ENCODE measurements around the gene OLFML1.

Gene OLFML1

GRCh38 chr11:7528514-7529049 is 43.3 kb downstream of the OLFML1 start:
- Histone ChIP-seq H3K27me3 (ENCODE audit: control insufficient read depth in 1 of 2, insufficient read depth in 2 of 2, low read length in 2 of 2) (no peaks in the 10 kb centered on the region), H3K9me3 (ENCODE audit: control insufficient read depth in 1 of 2, low read length in 2 of 2) (no peaks in the 10 kb centered on the region), H3K9ac (ENCODE audit: low read depth in 1 of 2, low read length in 2 of 2) (no peak overlapping the region), H3K36me3 (ENCODE audit: control insufficient read depth in 1 of 2, insufficient read depth in 2 of 2, low read length in 2 of 2) (no peaks in the 10 kb centered on the region), H3K4me3 (ENCODE audit: low read depth in 1 of 2, low read length in 2 of 2) (no peak overlapping the region), H3K27ac (ENCODE audit: low read depth, low read length) (no peak overlapping the region), H3K4me1 (ENCODE audit: control insufficient read depth in 1 of 2, insufficient read depth in 2 of 2, low read length in 2 of 2) (peaks cover 27 to 30% of the 10 kb centered on the region in 2 donors)

- Histone ChIP-seq H3K4me3 (ENCODE audit: low read depth in 1 of 2, low read length in 2 of 2) (no peak overlapping the region), H3K9ac (ENCODE audit: low read depth in 1 of 2, low read length in 2 of 2) (no peak overlapping the region), H3K4me1 (ENCODE audit: control insufficient read depth in 1 of 2, insufficient read depth in 2 of 2, low read length in 2 of 2) (peaks cover 19 to 24% of the 10 kb centered on the region in 2 donors), H3K27me3 (ENCODE audit: control insufficient read depth in 1 of 2, insufficient read depth in 2 of 2, low read length in 2 of 2) (no peaks in the 10 kb centered on the region), H3K36me3 (ENCODE audit: control insufficient read depth in 1 of 2, insufficient read depth in 2 of 2, low read length in 2 of 2) (no peaks in the 10 kb centered on the region), H3K9me3 (ENCODE audit: control insufficient read depth in 1 of 2, low read length in 2 of 2) (no peaks in the 10 kb centered on the region), H3K27ac (ENCODE audit: low read depth, low read length) (no peak overlapping the region)
Observed at GRCh38 chr11:7530013-7530640, 44.8 kb downstream of the OLFML1 start.

- no peaks in the 10 kb centered on the region for H3K27me3 ChIP-seq (ENCODE audit: control insufficient read depth in 1 of 2, insufficient read depth in 2 of 2, low read length in 2 of 2)
- H3K9me3 ChIP-seq (ENCODE audit: control insufficient read depth in 1 of 2, low read length in 2 of 2) = no peaks in the 10 kb centered on the region
- H3K4me3 ChIP-seq (ENCODE audit: low read depth in 1 of 2, low read length in 2 of 2) = no peak overlapping the region
- no peak overlapping the region for H3K9ac ChIP-seq (ENCODE audit: low read depth in 1 of 2, low read length in 2 of 2)
- H3K36me3 ChIP-seq (ENCODE audit: control insufficient read depth in 1 of 2, insufficient read depth in 2 of 2, low read length in 2 of 2) = no peaks in the 10 kb centered on the region
- H3K4me1 ChIP-seq (ENCODE audit: control insufficient read depth in 1 of 2, insufficient read depth in 2 of 2, low read length in 2 of 2) = peaks cover 18 to 28% of the 10 kb centered on the region in 2 donors
- no peak overlapping the region for H3K27ac ChIP-seq (ENCODE audit: low read depth, low read length)
Observed at GRCh38 chr11:7531011-7531410, 45.7 kb downstream of the OLFML1 start.

GRCh38 chr11:7532405-7533145 is 47.3 kb downstream of the OLFML1 start:
- no peaks in the 10 kb centered on the region for H3K9me3 ChIP-seq (ENCODE audit: control insufficient read depth in 1 of 2, low read length in 2 of 2)
- H3K36me3 ChIP-seq (ENCODE audit: control insufficient read depth in 1 of 2, insufficient read depth in 2 of 2, low read length in 2 of 2) = no peaks in the 10 kb centered on the region
- H3K4me3 ChIP-seq (ENCODE audit: low read depth in 1 of 2, low read length in 2 of 2) = no peak overlapping the region
- H3K9ac ChIP-seq (ENCODE audit: low read depth in 1 of 2, low read length in 2 of 2) = no peak overlapping the region
- no peak overlapping the region for H3K27ac ChIP-seq (ENCODE audit: low read depth, low read length)
- H3K4me1 ChIP-seq (ENCODE audit: control insufficient read depth in 1 of 2, insufficient read depth in 2 of 2, low read length in 2 of 2) = peaks cover 15 to 36% of the 10 kb centered on the region in 2 donors
- no peaks in the 10 kb centered on the region for H3K27me3 ChIP-seq (ENCODE audit: control insufficient read depth in 1 of 2, insufficient read depth in 2 of 2, low read length in 2 of 2)

DNA sequence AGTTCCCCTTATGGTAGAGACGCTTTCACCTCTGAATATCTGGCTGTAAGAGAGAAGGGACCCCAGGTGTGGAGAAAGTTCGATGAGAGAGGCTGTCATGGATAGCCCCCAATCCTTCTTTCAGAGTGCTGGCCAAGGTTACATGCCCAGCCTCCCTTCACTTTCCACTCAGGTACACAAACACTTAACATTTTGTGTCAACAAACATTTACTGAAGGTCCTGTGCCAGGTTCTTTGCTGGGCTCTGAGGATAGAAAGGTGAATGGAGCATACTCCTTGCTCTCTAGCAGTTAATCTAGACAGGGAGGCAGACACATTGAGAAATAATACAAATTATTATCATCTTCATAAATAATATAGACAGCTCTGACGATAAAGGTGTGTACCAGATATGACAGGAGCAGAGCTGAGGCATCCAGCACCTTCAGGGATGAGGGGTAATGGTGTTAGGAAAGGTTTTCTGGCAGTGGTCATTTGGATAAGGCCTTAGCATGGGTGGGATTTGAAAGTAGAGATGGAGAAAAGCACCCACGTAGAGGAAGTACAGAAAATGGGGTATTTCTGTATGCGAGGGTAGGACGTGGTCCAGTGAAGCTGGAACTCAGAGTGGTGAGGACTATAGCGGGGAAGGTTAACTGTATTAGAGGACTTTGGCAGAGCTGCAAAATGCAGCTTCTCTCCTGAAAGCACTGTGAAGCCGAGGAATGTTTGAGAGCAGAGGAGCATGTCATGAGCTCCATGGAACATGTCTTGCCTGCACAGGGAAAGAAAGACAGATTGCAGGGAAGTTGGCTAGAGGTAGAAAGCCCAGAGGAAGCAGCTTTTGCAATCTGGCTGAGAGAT is 48.1 kb downstream of the OLFML1 start:
- peaks cover 15 to 43% of the 10 kb centered on the region in 2 donors for H3K4me1 ChIP-seq (ENCODE audit: control insufficient read depth in 1 of 2, insufficient read depth in 2 of 2, low read length in 2 of 2)
- no peak overlapping the region for H3K27ac ChIP-seq (ENCODE audit: low read depth, low read length)
- no peaks in the 10 kb centered on the region for H3K36me3 ChIP-seq (ENCODE audit: control insufficient read depth in 1 of 2, insufficient read depth in 2 of 2, low read length in 2 of 2)
- no peaks in the 10 kb centered on the region for H3K9me3 ChIP-seq (ENCODE audit: control insufficient read depth in 1 of 2, low read length in 2 of 2)
- no peak overlapping the region for H3K4me3 ChIP-seq (ENCODE audit: low read depth in 1 of 2, low read length in 2 of 2)
- no peaks in the 10 kb centered on the region for H3K27me3 ChIP-seq (ENCODE audit: control insufficient read depth in 1 of 2, insufficient read depth in 2 of 2, low read length in 2 of 2)
- no peak overlapping the region for H3K9ac ChIP-seq (ENCODE audit: low read depth in 1 of 2, low read length in 2 of 2)

GRCh38 chr11:7534042-7534378 is 48.7 kb downstream of the OLFML1 start:
- Histone ChIP-seq H3K4me3 (ENCODE audit: low read depth in 1 of 2, low read length in 2 of 2) (no peak overlapping the region), H3K36me3 (ENCODE audit: control insufficient read depth in 1 of 2, insufficient read depth in 2 of 2, low read length in 2 of 2) (no peaks in the 10 kb centered on the region), H3K4me1 (ENCODE audit: control insufficient read depth in 1 of 2, insufficient read depth in 2 of 2, low read length in 2 of 2) (peaks cover 15 to 41% of the 10 kb centered on the region in 2 donors), H3K9me3 (ENCODE audit: control insufficient read depth in 1 of 2, low read length in 2 of 2) (no peaks in the 10 kb centered on the region), H3K9ac (ENCODE audit: low read depth in 1 of 2, low read length in 2 of 2) (no peak overlapping the region), H3K27ac (ENCODE audit: low read depth, low read length) (no peak overlapping the region), H3K27me3 (ENCODE audit: control insufficient read depth in 1 of 2, insufficient read depth in 2 of 2, low read length in 2 of 2) (no peaks in the 10 kb centered on the region)

- Histone ChIP-seq H3K9ac (ENCODE audit: low read depth in 1 of 2, low read length in 2 of 2) (no peak overlapping the region), H3K36me3 (ENCODE audit: control insufficient read depth in 1 of 2, insufficient read depth in 2 of 2, low read length in 2 of 2) (no peaks in the 10 kb centered on the region), H3K27me3 (ENCODE audit: control insufficient read depth in 1 of 2, insufficient read depth in 2 of 2, low read length in 2 of 2) (no peaks in the 10 kb centered on the region), H3K27ac (ENCODE audit: low read depth, low read length) (no peak overlapping the region), H3K9me3 (ENCODE audit: control insufficient read depth in 1 of 2, low read length in 2 of 2) (no peaks in the 10 kb centered on the region), H3K4me1 (ENCODE audit: control insufficient read depth in 1 of 2, insufficient read depth in 2 of 2, low read length in 2 of 2) (peaks cover 12 to 41% of the 10 kb centered on the region in 2 donors), H3K4me3 (ENCODE audit: low read depth in 1 of 2, low read length in 2 of 2) (no peak overlapping the region)
Observed at GRCh38 chr11:7536100-7536499, 50.8 kb downstream of the OLFML1 start.

- Histone ChIP-seq H3K4me3 (ENCODE audit: low read depth in 1 of 2, low read length in 2 of 2) (no peak overlapping the region), H3K27me3 (ENCODE audit: control insufficient read depth in 1 of 2, insufficient read depth in 2 of 2, low read length in 2 of 2) (no peaks in the 10 kb centered on the region), H3K9me3 (ENCODE audit: control insufficient read depth in 1 of 2, low read length in 2 of 2) (no peaks in the 10 kb centered on the region), H3K9ac (ENCODE audit: low read depth in 1 of 2, low read length in 2 of 2) (no peak overlapping the region), H3K4me1 (ENCODE audit: control insufficient read depth in 1 of 2, insufficient read depth in 2 of 2, low read length in 2 of 2) (peaks cover 12 to 41% of the 10 kb centered on the region in 2 donors), H3K27ac (ENCODE audit: low read depth, low read length) (no peak overlapping the region), H3K36me3 (ENCODE audit: control insufficient read depth in 1 of 2, insufficient read depth in 2 of 2, low read length in 2 of 2) (no peaks in the 10 kb centered on the region)
Observed at GRCh38 chr11:7537265-7537664, 52.0 kb downstream of the OLFML1 start.

DNA sequence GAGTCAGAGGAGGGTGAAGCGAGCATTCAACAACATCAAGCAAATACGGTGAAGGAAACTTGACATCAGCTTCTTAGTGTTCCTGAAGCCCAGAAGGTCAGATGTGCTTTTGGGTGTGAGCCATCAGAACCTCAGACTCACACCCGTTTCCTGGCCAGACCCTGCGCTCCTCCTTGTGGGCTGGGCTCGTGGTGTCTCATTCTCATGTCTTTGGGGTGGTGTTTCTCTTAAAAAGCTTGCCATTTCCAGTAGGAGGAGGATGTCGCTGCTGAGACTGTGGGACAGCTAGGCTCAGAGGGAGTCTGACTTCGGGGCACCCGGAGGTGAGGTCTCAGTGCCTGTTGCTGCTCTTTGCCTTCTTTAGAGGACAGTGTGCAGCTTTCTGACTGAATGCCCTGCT is 52.7 kb downstream of the OLFML1 start:
- Histone ChIP-seq H3K27me3 (ENCODE audit: control insufficient read depth in 1 of 2, insufficient read depth in 2 of 2, low read length in 2 of 2) (no peaks in the 10 kb centered on the region), H3K27ac (ENCODE audit: low read depth, low read length) (no peak overlapping the region), H3K36me3 (ENCODE audit: control insufficient read depth in 1 of 2, insufficient read depth in 2 of 2, low read length in 2 of 2) (no peaks in the 10 kb centered on the region), H3K9me3 (ENCODE audit: control insufficient read depth in 1 of 2, low read length in 2 of 2) (no peaks in the 10 kb centered on the region), H3K9ac (ENCODE audit: low read depth in 1 of 2, low read length in 2 of 2) (no peak overlapping the region), H3K4me3 (ENCODE audit: low read depth in 1 of 2, low read length in 2 of 2) (no peak overlapping the region), H3K4me1 (ENCODE audit: control insufficient read depth in 1 of 2, insufficient read depth in 2 of 2, low read length in 2 of 2) (peaks cover 12 to 41% of the 10 kb centered on the region in 2 donors)

All from duodenal mucosa (tissue), 2 donors.